ENCODE results near the gene CBX5.
"Not testable (repeated sequence)": the region's sequence is repeated elsewhere in the genome, so short reads cannot be mapped to it uniquely, and the experiment has no call there.

CBX5 gene

DNA sequence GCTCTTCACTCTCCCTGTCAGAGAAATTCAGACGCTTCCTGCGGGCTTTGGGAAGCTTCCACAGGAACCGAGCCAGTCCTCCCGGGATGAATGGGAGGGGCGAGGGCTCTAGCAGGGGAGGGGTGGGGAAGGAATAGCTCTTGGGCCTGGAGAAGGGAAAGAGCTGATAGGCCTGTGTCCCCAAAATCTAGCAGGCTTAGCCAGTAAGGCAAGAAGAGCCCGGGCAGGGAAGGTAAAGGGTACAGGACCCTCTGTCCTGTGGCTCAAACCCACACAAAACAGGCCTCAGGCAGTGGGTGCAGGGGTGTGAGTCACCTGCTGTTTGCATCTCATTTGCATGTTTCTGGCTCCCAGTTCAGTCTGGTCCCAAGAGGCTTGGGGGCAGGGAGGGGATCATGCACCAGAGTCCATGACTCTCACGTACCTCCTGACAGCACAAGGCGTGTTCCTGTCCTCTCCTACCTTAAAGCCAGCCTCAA is 82.5 kb downstream of the CBX5 start:
- DNase-seq (ENCODE audit: low read depth in 2 of 2) = no peak

DNA sequence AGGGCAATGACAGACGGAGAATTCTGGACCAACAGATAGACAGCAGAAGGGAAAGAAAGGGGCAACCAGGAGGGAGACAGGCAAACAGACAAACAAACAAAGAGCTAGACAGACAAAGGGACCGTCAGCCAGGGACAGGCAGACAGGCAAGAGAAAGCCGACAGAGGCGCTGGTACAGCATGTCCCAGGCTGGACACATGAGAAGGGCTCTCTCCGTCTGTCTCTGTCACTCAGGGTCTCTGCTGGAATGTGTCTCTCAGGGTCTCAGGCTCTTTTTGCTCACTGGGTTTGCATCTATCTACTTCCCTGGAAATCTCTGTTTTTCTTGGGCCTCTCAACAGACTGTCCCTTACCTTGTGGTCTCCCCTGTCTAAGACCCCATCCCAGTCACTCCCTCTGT is 82.9 kb downstream of the CBX5 start:
- DNase-seq (ENCODE audit: low read depth in 2 of 2) = no peak

DNA sequence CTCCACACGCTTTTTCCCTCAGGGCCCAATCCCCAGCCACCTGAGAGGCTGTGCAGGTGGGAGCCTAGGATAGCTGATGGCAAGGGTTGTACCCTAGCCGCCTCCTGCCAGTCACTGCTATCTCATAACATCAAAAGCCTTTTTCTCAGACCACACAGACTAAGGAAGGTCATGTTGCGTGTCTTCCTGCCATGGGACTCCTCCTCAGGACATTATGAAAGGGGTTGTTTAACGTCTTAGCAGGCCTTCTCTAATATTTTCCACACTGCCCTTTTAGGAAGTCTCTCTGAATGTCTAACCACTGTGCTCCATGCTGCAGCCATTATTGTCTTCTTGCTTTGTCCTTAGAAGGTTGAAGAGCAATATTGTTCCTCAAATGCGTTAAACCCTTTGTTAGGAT is 83.5 kb downstream of the CBX5 start:
- DNase-seq (ENCODE audit: low read depth in 2 of 2) = no peak

DNA sequence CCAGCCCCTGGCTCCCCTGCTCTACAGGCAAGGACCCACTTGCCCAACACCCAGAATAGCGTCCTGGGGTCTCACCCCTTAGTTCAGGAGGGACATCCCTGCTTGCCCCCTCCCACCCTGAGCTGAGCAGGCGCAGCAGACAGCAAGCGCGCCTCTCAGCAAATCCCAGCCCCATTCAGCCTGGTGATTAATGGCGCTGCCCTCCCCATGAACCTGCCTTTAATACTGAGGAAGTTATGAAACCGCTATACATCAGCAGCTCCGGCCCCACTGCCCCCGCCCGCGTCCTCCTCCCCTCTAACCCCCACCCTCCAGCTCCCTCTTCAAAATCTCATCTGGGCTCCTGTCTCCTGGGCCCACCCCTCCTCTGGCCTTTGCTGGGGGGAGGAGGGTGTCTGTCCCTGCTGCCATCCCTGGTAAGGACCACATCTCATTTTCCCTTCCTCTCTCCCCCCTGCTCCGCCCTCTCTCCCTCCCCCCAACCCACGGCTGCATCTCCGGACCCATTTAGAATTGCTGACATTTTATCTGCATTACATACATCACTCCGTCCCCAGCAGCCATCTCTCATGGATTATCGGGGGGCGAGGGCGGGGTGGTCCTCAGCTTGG is 84.1 kb downstream of the CBX5 start:
- no peak for DNase-seq (ENCODE audit: low read depth in 2 of 2)

DNA sequence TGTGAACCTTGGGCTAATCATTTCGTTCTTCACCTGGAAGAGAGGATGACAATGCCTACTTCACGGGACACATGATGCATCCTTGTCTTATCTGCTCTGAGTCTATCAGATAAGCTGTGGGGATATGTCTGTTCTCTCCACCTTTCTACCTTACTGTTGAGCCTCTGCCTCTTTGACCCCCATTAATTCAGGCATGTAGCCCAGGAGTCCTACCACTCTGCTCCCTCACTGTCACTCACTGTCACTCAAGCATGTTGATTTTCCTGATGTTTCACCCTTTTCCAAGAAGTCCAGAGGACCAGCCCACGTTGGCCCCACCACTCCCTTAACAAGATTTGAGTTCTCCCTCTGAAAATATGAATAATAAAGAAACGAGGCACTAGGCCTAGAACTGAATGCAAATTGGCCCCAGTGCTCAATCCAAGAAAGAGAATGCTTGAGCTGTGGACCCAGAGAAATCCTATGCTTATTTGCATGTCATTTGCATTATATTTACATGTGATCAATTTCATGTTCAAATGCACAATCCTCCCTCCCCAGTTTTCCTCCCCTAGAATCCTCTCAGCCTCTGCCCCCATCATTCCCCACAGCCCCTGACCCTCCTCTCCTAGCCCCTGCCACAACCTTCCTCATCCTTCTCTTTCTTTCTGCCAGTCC is 84.7 kb downstream of the CBX5 start:
- no peak for DNase-seq (ENCODE audit: low read depth in 2 of 2)

DNA sequence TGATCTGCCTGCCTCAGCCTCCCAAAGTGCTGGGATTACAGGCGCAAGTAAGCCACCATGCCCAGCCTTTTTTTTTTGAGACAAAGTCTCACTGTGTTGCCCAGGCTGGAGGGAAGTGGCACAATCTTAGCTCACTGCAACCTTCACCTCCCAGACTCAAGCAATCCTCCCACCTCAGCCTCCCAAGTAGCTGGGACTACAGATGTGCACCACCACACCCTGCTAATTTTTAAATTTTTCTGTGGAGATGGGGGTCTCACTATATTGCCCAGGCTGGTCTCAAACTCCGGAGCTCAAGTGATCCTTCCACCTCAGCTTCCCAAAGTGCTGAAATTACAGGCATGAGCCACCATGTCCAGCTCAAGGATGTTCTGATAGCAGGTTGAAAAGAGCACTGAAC is 85.3 kb downstream of the CBX5 start:
- DNase-seq (ENCODE audit: low read depth in 2 of 2) = not testable (repeated sequence)

DNA sequence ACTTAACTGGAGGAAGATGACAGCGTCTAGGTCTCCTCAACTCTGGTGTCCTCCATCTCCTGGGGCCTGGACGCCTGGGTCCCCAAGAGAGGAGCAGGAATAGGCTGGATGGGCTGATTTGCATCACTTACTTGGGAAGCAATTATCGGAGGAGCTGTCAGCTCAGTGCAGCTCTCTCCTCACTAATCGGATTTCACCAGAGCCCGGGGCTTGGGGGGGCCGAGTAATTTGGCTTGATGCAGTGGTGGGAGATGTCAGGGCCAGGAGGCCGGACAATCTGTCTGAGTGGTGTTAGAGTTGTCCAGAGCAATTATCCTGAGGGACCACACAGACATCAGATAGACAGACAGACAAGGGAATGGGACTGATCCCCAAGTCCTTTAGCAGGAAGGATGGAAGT is 86.5 kb downstream of the CBX5 start:
- DNase-seq (ENCODE audit: low read depth in 2 of 2) = no peak

DNA sequence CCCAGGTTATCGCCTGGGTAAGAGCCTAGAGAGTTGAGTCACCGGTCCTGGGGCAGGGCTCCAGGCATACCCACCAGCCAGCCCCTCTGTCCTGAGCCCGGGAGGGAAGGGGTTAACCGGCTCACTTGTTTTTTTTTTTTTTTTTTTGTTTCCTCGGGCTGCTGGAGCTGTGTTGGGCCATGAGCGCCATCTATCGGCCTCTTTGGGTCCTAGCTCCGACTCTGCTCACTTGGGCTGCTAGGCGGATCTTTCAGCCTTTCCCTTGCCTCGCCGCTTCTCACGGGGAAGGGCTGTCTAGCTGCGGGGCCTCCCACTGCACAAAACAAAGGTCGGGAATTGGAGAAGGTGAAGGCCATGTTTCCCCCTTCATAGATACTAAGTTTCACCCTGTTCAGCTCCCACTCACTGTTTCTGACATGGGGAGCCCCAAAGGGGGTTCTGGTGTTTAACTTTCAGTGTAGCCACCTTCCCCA is 88.3 kb downstream of the CBX5 start:
- DNase-seq (ENCODE audit: low read depth in 2 of 2) = peak in 1 of 2 donors; percentile 59

DNA sequence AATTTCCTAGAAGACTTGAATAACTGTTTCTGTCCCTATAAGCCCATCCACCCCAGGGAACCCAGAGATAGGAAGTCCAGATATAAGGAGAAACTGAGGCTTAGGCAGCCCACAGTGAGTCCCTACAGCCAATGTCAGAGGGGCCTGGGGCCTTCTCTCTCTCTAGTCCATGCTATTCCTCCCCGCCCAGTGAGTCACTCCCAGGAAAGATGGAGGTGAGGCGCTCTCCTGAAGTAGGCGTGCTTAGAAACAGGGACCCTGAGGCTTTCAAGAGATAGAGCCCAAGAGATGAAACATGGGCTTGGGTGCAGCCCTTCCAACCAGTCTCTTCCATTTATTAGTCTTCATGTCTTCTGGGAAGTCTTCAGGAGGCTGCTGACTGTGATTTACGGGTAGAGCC is 88.8 kb downstream of the CBX5 start:
- DNase-seq (ENCODE audit: low read depth in 2 of 2) = no peak

DNA sequence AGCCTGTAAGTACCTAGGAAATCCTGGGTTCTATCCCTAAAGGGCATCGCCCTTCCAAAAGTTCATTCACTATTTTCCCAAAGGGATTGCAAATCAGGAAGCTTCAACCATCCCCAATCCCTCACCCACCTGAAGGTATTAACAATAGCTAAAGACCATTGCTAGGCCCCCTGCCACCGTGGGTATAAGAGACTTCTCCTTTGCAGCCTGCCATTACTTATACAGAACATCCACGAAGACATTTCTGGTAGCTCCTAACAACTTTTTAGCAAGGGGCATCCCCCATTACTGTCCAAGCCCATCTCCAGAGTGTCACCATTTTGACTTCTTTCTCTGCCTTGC is 90.8 kb downstream of the CBX5 start:
- DNase-seq (ENCODE audit: low read depth in 2 of 2) = no peak

DNA sequence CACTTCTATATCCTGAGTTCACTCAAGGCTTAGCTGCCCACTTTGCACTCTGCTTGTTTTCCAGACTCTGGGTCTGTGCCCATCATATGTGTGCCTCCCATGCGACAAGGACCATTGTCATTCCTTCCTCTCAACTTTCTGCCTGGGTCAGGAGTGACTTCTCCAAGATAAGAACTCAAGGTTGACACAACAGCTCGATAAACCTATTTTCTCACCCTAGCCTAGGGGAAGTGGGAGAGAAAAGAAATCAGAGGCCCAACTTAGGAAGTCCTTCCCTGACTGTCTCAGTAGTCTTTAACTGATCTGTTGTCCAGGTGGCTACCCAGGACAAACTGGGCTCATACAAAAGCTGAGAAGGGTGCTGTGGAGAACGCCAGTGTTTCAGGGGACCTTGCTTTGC is 92.8 kb downstream of the CBX5 start:
- DNase-seq (ENCODE audit: low read depth in 2 of 2) = no peak

DNA sequence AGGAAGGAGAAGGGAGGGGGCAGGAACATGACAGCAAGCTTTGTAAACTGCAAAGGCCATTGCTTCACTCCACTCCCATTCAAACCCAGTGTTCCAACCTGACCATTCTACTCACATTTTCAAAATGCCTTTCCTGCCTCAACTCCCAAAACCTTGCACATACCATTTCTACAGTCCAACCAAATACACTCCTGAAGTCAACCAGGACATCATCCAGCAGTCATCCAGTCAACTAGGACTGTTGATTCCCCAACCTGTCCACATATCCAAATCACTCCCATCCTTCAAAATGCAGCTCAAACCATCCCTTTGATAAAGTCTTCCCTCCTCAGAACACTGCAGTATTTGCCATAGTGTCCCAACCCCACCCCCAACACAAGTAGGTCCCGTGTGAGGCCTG is 94.0 kb downstream of the CBX5 start:
- DNase-seq (ENCODE audit: low read depth in 2 of 2) = no peak

DNA sequence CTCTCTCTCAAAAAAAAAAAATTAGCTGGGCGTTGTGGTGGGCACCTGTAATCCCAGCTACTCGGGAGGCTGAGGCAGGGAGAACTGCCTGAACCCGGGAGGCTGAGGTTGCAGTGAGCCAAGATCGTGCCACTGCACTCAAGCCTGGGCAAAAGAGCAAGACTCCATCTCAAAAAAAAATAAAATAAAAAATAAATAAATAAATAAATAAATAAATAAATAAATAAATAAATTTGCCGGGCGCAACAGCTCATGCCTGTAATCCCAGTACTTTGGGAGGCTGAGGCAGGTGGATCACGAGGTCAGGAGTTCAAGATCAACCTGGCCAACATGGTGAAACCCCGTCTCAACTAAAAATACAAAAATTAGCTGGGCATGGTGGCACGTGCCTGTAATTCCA is 94.6 kb downstream of the CBX5 start:
- not testable (repeated sequence) for DNase-seq (ENCODE audit: low read depth in 2 of 2)

DNA sequence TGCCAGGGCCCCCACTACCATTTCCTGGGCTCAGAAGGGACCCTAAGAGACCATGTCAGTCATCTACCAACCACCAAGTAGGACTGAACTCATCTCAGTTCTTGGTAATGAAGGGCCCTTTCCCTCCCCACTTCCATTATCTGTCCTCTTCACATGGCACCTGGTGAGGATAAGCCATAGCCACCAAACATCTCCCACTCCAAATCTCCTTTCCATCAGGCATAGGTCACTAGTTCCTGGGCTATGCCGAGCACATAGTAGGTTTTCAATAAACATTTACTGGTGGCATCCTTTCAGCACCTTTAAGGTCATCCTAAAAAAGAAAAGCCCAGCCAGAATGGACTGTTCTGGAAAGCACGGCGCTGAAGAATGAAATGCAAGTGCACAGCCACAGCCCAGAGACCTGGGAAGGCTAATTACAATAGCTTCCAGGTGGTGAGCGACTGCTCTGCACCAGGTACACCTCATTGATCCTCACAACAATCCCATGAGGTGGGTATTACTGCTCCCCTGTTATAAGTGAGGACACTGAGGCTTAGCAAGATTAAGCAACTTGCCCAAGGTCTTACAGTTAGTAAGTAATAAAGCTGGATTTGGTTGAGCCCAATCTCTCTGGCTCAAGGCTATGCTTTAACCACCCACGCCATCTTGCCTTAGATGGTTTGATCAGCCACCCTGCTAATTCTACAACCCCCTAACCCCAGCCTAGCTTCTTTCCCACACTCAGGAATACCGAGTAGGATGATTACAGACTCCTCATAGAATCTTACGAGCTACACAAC is 95.7 kb downstream of the CBX5 start:
- DNase-seq (ENCODE audit: low read depth in 2 of 2) = no peak

DNA sequence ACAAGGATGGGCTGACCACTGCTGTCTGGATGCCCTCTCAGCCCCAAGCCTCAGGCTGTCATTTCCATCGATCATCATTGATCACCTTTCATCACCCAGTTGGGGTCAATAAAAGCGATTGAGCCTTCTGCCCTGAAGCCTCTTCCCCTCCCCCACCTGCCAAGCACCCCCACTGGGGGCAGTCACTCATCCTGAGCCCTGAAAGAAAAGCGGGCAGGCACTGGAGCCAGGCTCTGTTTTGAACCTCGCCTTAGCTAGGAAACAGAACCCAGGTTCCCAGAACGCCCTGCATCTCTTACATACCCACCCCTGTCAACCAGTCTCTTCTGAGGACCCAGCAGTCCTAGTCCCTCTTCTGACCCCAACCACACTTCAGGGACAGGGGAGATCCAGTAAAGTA is 96.9 kb downstream of the CBX5 start:
- no peak for DNase-seq (ENCODE audit: low read depth in 2 of 2)

DNA sequence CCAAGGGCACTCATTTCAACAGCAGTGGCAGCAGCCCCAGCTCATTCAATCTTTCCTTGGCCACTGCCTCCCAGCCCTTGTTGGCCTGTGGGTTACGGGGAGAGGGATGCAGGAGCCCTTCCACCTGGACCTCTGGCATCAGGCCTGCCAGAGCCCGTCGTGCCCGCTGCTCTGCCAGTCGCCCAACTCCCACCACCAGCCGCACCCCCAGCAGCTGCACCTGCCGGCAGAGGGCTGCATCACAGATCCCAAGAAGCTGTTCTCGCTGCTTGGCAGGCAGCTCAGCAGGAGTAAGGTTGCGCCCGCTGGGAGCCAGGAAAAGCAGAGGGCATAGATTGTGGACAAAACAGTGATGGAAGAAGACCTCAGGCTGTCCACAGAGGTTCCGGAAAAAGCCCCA is 97.8 kb downstream of the CBX5 start:
- DNase-seq (ENCODE audit: low read depth in 2 of 2) = no peak

Measured in stimulated activated CD8-positive, alpha-beta memory T cell treated with anti-CD3 and anti-CD28 coated beads, Interleukin-15, amount 100 ng/mL, for 48 hours (primary cell).